ENCODE results near the gene ZNF157.
"Not testable (repeated sequence)": the region's sequence is repeated elsewhere in the genome, so short reads cannot be mapped to it uniquely, and the experiment has no call there.

DNA sequence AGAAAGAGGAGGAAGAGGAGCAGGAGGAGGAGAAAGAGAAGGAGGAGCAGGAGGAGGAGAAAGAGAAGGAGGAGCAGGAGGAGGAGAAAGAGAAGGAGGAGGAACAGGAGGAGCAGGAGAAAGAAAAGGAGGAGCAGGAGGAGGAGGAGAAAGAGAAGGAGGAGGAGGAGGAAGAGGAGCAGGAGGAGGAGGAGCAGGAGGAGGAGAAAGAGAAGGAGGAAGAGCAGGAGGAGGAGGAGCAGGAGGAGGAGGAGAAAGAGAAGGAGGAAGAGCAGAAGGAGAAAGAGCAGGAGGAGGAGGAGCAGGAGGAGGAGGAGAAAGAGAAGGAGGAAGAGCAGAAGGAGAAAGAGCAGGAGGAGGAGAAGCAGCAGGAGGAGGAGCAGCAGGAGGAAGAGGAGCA lies 10.5 kb downstream of the ZNF157 start:
- TF ChIP-seq POLR2A (IDR thresholded peaks at IDR 0.05): not testable (repeated sequence)
- TF ChIP-seq, protein P1, sequence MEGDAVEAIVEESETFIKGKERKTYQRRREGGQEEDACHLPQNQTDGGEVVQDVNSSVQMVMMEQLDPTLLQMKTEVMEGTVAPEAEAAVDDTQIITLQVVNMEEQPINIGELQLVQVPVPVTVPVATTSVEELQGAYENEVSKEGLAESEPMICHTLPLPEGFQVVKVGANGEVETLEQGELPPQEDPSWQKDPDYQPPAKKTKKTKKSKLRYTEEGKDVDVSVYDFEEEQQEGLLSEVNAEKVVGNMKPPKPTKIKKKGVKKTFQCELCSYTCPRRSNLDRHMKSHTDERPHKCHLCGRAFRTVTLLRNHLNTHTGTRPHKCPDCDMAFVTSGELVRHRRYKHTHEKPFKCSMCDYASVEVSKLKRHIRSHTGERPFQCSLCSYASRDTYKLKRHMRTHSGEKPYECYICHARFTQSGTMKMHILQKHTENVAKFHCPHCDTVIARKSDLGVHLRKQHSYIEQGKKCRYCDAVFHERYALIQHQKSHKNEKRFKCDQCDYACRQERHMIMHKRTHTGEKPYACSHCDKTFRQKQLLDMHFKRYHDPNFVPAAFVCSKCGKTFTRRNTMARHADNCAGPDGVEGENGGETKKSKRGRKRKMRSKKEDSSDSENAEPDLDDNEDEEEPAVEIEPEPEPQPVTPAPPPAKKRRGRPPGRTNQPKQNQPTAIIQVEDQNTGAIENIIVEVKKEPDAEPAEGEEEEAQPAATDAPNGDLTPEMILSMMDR (IDR thresholded peaks at IDR 0.05): not testable (repeated sequence)

Data from adrenal gland (tissue), 5 donors.